ENCODE measurements around the gene PLCL2.

DNA sequence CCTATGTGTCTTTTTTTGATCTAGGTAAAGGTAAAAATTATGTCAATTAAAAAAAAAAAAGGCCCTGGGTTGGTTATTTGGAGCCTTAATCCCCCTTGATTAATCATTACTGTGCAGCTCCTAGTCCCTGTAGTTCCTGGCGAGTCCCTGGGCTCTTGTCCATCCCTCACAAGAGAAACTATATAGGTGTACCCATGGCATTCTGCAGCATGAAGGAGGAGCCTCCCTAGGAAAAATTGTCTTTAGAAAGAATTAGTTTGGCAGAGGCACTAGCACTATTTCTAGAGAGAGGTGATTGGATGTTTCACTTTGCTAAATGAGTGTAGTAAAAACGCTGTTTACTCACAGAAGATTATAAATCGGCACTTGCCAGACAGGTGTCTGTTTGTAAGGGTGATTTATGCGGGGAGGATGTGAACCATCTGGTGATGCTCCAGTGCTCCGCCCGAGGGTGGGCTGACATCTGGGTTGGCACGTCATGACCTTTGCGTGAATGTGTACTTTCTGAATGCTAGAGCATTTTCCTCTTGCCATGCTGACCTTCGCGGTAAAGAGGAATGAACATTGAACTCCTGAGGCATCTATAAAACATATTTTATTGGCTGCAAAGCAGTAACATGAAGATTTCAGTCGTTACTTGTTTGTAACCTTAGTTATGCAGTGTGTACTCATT lies 12.6 kb downstream of the PLCL2 start:
- TF ChIP-seq, protein P1, sequence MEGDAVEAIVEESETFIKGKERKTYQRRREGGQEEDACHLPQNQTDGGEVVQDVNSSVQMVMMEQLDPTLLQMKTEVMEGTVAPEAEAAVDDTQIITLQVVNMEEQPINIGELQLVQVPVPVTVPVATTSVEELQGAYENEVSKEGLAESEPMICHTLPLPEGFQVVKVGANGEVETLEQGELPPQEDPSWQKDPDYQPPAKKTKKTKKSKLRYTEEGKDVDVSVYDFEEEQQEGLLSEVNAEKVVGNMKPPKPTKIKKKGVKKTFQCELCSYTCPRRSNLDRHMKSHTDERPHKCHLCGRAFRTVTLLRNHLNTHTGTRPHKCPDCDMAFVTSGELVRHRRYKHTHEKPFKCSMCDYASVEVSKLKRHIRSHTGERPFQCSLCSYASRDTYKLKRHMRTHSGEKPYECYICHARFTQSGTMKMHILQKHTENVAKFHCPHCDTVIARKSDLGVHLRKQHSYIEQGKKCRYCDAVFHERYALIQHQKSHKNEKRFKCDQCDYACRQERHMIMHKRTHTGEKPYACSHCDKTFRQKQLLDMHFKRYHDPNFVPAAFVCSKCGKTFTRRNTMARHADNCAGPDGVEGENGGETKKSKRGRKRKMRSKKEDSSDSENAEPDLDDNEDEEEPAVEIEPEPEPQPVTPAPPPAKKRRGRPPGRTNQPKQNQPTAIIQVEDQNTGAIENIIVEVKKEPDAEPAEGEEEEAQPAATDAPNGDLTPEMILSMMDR (IDR thresholded peaks at IDR 0.05): no peak
- no peak for TF ChIP-seq POLR2AphosphoS5 (IDR thresholded peaks at IDR 0.05)
